ENCODE data around the gene CELF2.

- TF ChIP-seq, protein P1, sequence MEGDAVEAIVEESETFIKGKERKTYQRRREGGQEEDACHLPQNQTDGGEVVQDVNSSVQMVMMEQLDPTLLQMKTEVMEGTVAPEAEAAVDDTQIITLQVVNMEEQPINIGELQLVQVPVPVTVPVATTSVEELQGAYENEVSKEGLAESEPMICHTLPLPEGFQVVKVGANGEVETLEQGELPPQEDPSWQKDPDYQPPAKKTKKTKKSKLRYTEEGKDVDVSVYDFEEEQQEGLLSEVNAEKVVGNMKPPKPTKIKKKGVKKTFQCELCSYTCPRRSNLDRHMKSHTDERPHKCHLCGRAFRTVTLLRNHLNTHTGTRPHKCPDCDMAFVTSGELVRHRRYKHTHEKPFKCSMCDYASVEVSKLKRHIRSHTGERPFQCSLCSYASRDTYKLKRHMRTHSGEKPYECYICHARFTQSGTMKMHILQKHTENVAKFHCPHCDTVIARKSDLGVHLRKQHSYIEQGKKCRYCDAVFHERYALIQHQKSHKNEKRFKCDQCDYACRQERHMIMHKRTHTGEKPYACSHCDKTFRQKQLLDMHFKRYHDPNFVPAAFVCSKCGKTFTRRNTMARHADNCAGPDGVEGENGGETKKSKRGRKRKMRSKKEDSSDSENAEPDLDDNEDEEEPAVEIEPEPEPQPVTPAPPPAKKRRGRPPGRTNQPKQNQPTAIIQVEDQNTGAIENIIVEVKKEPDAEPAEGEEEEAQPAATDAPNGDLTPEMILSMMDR (IDR thresholded peaks at IDR 0.05): no peak
- no peak for TF ChIP-seq POLR2A (IDR thresholded peaks at IDR 0.05)
Measured at GRCh38 chr10:11191678-11192077, 174.0 kb downstream of the CELF2 start.

Data from body of pancreas (tissue), 4 donors.